Measurements from ENCODE around the gene EDA2R.

GRCh38 chrX:66553973-66554372 lies 84.9 kb downstream of the EDA2R start:
- no peak for TF ChIP-seq POLR2A (IDR thresholded peaks at IDR 0.05; ENCODE audit: low read depth, low read length)
- TF ChIP-seq CTCF (IDR thresholded peaks at IDR 0.05; ENCODE audit: extremely low read depth in 1 of 2, insufficient read depth in 1 of 2, low read depth in 1 of 2, low read length in 2 of 2), result no peak
- no peak for TF ChIP-seq POLR2AphosphoS5 (IDR thresholded peaks at IDR 0.05; ENCODE audit: insufficient read depth, low read depth, low read length)
- TF ChIP-seq JUN (IDR thresholded peaks at IDR 0.05; ENCODE audit: borderline replicate concordance, insufficient read depth, insufficient read length, low read depth), result no peak
- TF ChIP-seq EZH2 (IDR thresholded peaks at IDR 0.05; ENCODE audit: borderline replicate concordance, low read depth, low read length, severe bottlenecking), result no peak

All from endothelial cell of umbilical vein (primary cell).